HG02678 (cell line): ENCODE results near the gene TENT4A.
"Not testable (repeated sequence)": the region's sequence is repeated elsewhere in the genome, so short reads cannot be mapped to it uniquely, and the experiment has no call there.

Source experiments
- ATAC-seq: cut with Tn5 transposase; IDR thresholded peaks from one replicate; pipeline ENCODE4 v1.9.1; 2021; ENCODE audit warnings: mild to moderate bottlenecking, moderate library complexity; ENCODE audit not compliant: unreplicated experiment

TENT4A gene

GRCh38 chr5:6768590-6769230 lies 55.5 kb downstream of the TENT4A start:
- ATAC-seq, result no peak

- ATAC-seq, result no peak
Measured at GRCh38 chr5:6770826-6771607, 57.8 kb downstream of the TENT4A start.

- ATAC-seq, result no peak
Measured at GRCh38 chr5:6772886-6773285, 59.7 kb downstream of the TENT4A start.

GRCh38 chr5:6773342-6774035 lies 60.3 kb downstream of the TENT4A start:
- ATAC-seq, result no peak

- ATAC-seq, result not testable (repeated sequence)
Measured at GRCh38 chr5:6774207-6774606, 61.0 kb downstream of the TENT4A start.

- ATAC-seq, result no peak
Measured at GRCh38 chr5:6774721-6775204, 61.5 kb downstream of the TENT4A start.

GRCh38 chr5:6775571-6775970 lies 62.3 kb downstream of the TENT4A start:
- ATAC-seq, result no peak

GRCh38 chr5:6780802-6781391 lies 67.7 kb downstream of the TENT4A start:
- ATAC-seq, result no peak

- ATAC-seq, result no peak
Measured at GRCh38 chr5:6781716-6782115, 68.5 kb downstream of the TENT4A start.

GRCh38 chr5:6783787-6784186 lies 70.6 kb downstream of the TENT4A start:
- ATAC-seq, result no peak

- ATAC-seq, result no peak
Measured at GRCh38 chr5:6784481-6784880, 71.2 kb downstream of the TENT4A start.

GRCh38 chr5:6785161-6785860 lies 72.1 kb downstream of the TENT4A start:
- ATAC-seq, result no peak

GRCh38 chr5:6785861-6786180 lies 72.6 kb downstream of the TENT4A start:
- no peak for ATAC-seq

- no peak for ATAC-seq
Measured at GRCh38 chr5:6786786-6787495, 73.7 kb downstream of the TENT4A start.

- ATAC-seq, result no peak
Measured at GRCh38 chr5:6787941-6788340, 74.7 kb downstream of the TENT4A start.

- ATAC-seq, result no peak
Measured at GRCh38 chr5:6788439-6788838, 75.2 kb downstream of the TENT4A start.

- ATAC-seq, result no peak
Measured at GRCh38 chr5:6788956-6789649, 75.9 kb downstream of the TENT4A start.

- ATAC-seq, result no peak
Measured at GRCh38 chr5:6790346-6790865, 77.2 kb downstream of the TENT4A start.

- no peak for ATAC-seq
Measured at GRCh38 chr5:6791031-6791430, 77.8 kb downstream of the TENT4A start.
